SK-N-SH treated with all-trans-retinoic acid at 6 μM for 48 hours (cell line): ENCODE data around the gene RAPGEF5.

Experiments
- ATAC-seq: fragments of 200-7000 bp; cut with Tn5 transposase; 3 replicates; pipeline ENCODE4 v1.9.1; 2020; ENCODE audit warnings: mild to moderate bottlenecking, moderate library complexity
- ARNTL ChIP-seq: fragments of 450-650 bp; formaldehyde crosslinking; IDR thresholded peaks from 2 replicates; pipeline ENCODE4 v1.5.0; 2020; ENCODE audit warnings: low read depth, mild to moderate bottlenecking, moderate library complexity, borderline replicate concordance
- BACH2 ChIP-seq: fragments of 250-450 bp; sonication (Bioruptor Pico); IDR thresholded peaks from 2 replicates; pipeline ENCODE4 v1.9.0; 2021; ENCODE audit warnings: mild to moderate bottlenecking, borderline replicate concordance
- CSDC2 ChIP-seq: fragments of 250-450 bp; sonication (Bioruptor Pico); IDR thresholded peaks from 2 replicates; pipeline ENCODE4 v1.5.0; 2020; ENCODE audit warnings: mild to moderate bottlenecking, moderate library complexity
- CSRNP3 ChIP-seq: fragments of 250-450 bp; sonication (Bioruptor Pico); IDR thresholded peaks from 2 replicates; pipeline ENCODE4 v1.5.1; 2021; ENCODE audit warnings: mild to moderate bottlenecking, moderate library complexity
- ESRRG ChIP-seq: fragments of 250-450 bp; sonication (Bioruptor Pico); IDR thresholded peaks from 2 replicates; pipeline ENCODE4 v1.6.1; 2021; ENCODE audit warnings: mild to moderate bottlenecking
- GLIS3 ChIP-seq: fragments of 250-450 bp; sonication (Bioruptor Pico); IDR thresholded peaks from 2 replicates; pipeline ENCODE4 v1.5.0; 2020; ENCODE audit warnings: mild to moderate bottlenecking, moderate library complexity
- ISL1 ChIP-seq: fragments of 250-450 bp; sonication (Bioruptor Pico); IDR thresholded peaks from 2 replicates; pipeline ENCODE4 v2.1.2; 2022; ENCODE audit warnings: mild to moderate bottlenecking, moderate library complexity
- PPARA ChIP-seq: fragments of 250-450 bp; sonication (Bioruptor Pico); IDR thresholded peaks from 2 replicates; pipeline ENCODE4 v1.5.0; 2020; ENCODE audit warnings: mild to moderate bottlenecking, borderline replicate concordance
- RARB ChIP-seq: fragments of 250-450 bp; sonication (Bioruptor Pico); IDR thresholded peaks from 2 replicates; pipeline ENCODE4 v1.8.0; 2021; ENCODE audit warnings: mild to moderate bottlenecking, moderate library complexity
- SNAI2 ChIP-seq: fragments of 250-450 bp; sonication (Bioruptor Pico); IDR thresholded peaks from 2 replicates; pipeline ENCODE4 v1.5.0; 2020; ENCODE audit warnings: mild to moderate bottlenecking, moderate library complexity
- TCF4 ChIP-seq: fragments of 250-450 bp; sonication (Bioruptor Pico); IDR thresholded peaks from 2 replicates; pipeline ENCODE4 v1.8.0; 2021; ENCODE audit warnings: mild to moderate bottlenecking, moderate library complexity, borderline replicate concordance
- TOX ChIP-seq: fragments of 250-450 bp; sonication (Bioruptor Pico); IDR thresholded peaks from 2 replicates; pipeline ENCODE4 v1.8.0; 2021; ENCODE audit warnings: mild to moderate bottlenecking, moderate library complexity, borderline replicate concordance
- TSHZ2 ChIP-seq: fragments of 250-450 bp; sonication (Bioruptor Pico); IDR thresholded peaks from 2 replicates; pipeline ENCODE4 v1.5.0; 2020; ENCODE audit warnings: mild to moderate bottlenecking, moderate library complexity
- ZFP3 ChIP-seq: fragments of 250-450 bp; sonication (Bioruptor Pico); IDR thresholded peaks from 2 replicates; pipeline ENCODE4 v1.5.0; 2020; ENCODE audit warnings: mild to moderate bottlenecking, moderate library complexity
- ZFP30 ChIP-seq: fragments of 450-650 bp; formaldehyde crosslinking; IDR thresholded peaks from 2 replicates; pipeline ENCODE4 v1.5.0; 2022; ENCODE audit warnings: mild to moderate bottlenecking, moderate library complexity
- ZNF70 ChIP-seq: fragments of 450-650 bp; formaldehyde crosslinking; IDR thresholded peaks from 2 replicates; pipeline ENCODE4 v1.5.0; 2020; ENCODE audit warnings: mild to moderate bottlenecking, moderate library complexity
- ZNF8 ChIP-seq: fragments of 450-650 bp; formaldehyde crosslinking; IDR thresholded peaks from 2 replicates; pipeline ENCODE4 v1.5.0; 2020; ENCODE audit warnings: mild to moderate bottlenecking, moderate library complexity
- TF ChIP-seq, protein P1 (sequence below): fragments of 250-450 bp; sonication (Bioruptor Pico); IDR thresholded peaks from 2 replicates; pipeline ENCODE4 v1.8.0; 2020; ENCODE audit warnings: mild to moderate bottlenecking, moderate library complexity, borderline replicate concordance
- TF ChIP-seq, protein P2 (sequence below): fragments of 250-450 bp; sonication (Bioruptor Pico); IDR thresholded peaks from 2 replicates; pipeline ENCODE4 v1.5.1; 2020; ENCODE audit warnings: low read depth, mild to moderate bottlenecking, moderate library complexity

The RAPGEF5 gene

DNA sequence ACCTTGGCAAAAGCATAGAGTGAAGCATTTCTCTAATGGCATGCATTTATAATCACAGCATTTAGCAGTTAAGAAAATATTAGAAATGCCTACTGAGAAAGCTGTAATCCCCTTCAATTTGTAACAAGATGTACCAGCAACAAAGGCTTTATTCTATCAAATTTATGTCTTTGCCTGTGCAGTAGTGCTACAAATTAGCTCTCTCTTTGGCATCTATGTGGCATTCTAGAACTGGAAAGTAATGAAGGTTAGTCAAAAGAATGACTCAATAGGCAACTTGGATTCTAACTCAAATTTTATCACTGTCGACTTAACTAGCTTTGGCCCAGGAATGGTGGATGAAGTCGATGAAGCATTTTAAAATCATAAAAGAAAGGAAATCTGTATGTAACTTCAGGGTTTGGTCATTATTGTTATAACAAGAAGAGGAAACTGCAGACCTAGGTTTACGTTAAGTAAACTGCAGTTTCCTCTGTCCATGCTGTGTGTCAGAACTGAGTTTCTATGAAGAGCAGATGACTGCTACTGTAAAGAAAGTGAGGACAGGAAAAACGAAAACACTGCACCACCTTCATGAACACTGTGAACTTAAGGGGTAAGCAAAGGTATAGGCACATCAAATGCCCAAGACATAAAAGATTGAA, 140.0 kb downstream of the RAPGEF5 start:
- no peak for TF ChIP-seq ZNF8 (CRISPR knock-in tag)
- no peak for TF ChIP-seq ARNTL (CRISPR knock-in tag)
- TF ChIP-seq ZFP30, result no peak
- TF ChIP-seq TOX (CRISPR knock-in tag), result no peak
- no peak for TF ChIP-seq ZFP3 (CRISPR knock-in tag)
- no peak for TF ChIP-seq BACH2
- no peak for TF ChIP-seq GLIS3 (CRISPR knock-in tag)
- TF ChIP-seq ESRRG (CRISPR knock-in tag), result no peak
- no peak for TF ChIP-seq ISL1
- no peak for TF ChIP-seq CSDC2
- TF ChIP-seq, protein P1, sequence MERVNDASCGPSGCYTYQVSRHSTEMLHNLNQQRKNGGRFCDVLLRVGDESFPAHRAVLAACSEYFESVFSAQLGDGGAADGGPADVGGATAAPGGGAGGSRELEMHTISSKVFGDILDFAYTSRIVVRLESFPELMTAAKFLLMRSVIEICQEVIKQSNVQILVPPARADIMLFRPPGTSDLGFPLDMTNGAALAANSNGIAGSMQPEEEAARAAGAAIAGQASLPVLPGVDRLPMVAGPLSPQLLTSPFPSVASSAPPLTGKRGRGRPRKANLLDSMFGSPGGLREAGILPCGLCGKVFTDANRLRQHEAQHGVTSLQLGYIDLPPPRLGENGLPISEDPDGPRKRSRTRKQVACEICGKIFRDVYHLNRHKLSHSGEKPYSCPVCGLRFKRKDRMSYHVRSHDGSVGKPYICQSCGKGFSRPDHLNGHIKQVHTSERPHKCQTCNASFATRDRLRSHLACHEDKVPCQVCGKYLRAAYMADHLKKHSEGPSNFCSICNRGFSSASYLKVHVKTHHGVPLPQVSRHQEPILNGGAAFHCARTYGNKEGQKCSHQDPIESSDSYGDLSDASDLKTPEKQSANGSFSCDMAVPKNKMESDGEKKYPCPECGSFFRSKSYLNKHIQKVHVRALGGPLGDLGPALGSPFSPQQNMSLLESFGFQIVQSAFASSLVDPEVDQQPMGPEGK, result no peak
- no peak for TF ChIP-seq ZNF70
- TF ChIP-seq TCF4 (CRISPR knock-in tag), result no peak
- TF ChIP-seq RARB, result no peak
- no peak for TF ChIP-seq TSHZ2 (CRISPR knock-in tag)
- no peak for TF ChIP-seq SNAI2 (CRISPR knock-in tag)
- no peak for ATAC-seq

DNA sequence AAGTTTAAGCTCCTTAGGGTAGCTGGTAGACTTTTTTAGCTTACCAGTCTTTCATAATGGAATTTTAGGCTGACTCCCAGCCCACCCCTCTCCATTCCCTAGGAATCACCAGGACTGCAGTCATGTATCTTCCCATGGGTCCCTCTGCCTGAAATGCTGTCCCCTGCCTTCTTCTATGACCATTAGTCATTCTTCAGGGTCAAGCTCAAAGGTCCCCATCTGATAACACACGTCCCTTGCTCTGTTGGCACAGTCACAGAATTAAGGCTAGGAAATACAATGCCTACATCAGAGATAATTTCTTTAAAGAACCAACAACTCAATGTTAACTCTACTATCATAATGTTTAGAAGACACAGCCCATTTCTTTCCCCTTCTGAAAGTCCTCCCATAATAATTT, 140.6 kb downstream of the RAPGEF5 start:
- TF ChIP-seq PPARA (CRISPR knock-in tag) (no peak), CSDC2 (no peak), ZFP30 (no peak), GLIS3 (CRISPR knock-in tag) (no peak), CSRNP3 (no peak), TCF4 (CRISPR knock-in tag) (no peak), ARNTL (CRISPR knock-in tag) (no peak), SNAI2 (CRISPR knock-in tag) (no peak)
- ATAC-seq, result no peak

DNA sequence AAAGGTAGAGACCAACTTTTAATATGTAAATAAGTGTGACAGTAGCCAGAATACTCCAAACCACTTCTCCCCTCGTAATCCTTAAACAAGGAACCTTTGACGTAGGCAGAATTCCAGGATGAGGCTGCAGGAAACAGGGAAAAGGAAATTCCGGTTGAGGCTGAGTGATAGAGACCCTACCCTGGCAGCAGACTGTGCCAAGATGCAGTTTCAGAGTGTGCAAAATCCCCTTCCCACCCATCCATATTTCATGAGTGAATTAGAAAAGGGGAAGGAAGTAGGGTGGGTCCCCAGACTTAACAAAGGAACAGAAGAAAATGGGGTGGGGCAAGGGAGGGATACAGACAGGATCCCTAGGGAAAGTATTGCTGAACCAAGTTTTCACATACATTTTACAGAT, 143.0 kb downstream of the RAPGEF5 start:
- TF ChIP-seq, protein P2, sequence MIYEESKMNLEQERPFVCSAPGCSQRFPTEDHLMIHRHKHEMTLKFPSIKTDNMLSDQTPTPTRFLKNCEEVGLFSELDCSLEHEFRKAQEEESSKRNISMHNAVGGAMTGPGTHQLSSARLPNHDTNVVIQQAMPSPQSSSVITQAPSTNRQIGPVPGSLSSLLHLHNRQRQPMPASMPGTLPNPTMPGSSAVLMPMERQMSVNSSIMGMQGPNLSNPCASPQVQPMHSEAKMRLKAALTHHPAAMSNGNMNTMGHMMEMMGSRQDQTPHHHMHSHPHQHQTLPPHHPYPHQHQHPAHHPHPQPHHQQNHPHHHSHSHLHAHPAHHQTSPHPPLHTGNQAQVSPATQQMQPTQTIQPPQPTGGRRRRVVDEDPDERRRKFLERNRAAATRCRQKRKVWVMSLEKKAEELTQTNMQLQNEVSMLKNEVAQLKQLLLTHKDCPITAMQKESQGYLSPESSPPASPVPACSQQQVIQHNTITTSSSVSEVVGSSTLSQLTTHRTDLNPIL (CRISPR knock-in tag), result no peak
- TF ChIP-seq ZFP30 (no peak), RARB (no peak)
- no peak for ATAC-seq

DNA sequence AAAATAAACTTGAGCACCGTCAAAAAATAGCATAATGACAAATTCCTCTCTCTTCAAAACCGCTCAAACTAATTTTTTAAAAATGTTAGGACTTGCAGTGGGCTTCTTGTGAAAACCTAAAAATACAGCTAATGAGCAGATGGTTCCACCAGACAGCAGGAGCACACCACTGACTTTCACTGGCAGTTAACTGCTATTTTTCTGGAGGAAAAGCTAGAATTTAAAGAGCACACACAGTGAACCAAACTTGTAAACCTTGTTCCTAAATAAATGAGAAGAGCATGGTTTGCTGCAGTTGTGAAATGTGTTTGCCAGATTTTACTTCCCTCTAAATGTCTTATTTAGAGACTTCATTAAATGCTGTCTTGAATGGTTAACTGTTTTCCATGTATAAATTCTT, 143.9 kb downstream of the RAPGEF5 start:
- TF ChIP-seq PPARA (CRISPR knock-in tag) (no peak), CSRNP3 (no peak), RARB (no peak), ZFP30 (no peak), SNAI2 (CRISPR knock-in tag) (no peak), ZNF70 (no peak)
- ATAC-seq, result no peak
